ENCODE measurements around the gene SYNGAP1.

SYNGAP1 gene

DNA sequence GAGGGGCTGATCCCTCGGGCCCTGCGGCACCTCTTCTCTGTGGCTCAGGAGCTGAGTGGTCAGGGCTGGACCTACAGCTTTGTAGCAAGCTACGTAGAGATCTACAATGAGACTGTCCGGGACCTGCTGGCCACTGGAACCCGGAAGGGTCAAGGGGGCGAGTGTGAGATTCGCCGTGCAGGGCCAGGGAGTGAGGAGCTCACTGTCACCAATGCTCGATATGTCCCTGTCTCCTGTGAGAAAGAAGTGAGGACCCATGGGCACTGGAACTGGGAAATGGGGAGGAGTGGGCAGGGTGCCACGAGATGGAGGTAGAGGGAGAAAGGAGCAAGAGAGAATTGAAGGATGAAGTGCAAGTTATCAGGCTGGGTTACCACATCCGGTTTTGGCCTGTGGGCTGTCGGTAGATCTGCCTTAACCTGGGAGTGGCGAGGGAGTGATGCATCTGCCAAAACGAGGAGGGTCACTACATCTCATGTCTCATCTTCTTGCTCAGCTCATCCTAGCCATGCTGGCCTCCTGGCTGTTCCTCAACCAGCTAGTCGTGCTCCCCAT, 14.4 kb upstream of the SYNGAP1 start:
- ATAC-seq = no peak

DNA sequence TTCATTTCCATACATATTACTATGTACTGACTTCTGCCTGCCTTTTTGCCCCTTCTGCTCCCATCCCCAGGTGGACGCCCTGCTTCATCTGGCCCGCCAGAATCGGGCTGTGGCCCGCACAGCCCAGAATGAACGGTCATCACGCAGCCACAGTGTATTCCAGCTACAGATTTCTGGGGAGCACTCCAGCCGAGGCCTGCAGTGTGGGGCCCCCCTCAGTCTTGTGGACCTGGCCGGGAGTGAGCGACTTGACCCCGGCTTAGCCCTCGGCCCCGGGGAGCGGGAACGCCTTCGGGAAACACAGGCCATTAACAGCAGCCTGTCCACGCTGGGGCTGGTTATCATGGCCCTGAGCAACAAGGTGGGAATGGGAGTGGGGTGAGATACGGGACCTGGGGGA, 13.7 kb upstream of the SYNGAP1 start:
- no peak for ATAC-seq

DNA sequence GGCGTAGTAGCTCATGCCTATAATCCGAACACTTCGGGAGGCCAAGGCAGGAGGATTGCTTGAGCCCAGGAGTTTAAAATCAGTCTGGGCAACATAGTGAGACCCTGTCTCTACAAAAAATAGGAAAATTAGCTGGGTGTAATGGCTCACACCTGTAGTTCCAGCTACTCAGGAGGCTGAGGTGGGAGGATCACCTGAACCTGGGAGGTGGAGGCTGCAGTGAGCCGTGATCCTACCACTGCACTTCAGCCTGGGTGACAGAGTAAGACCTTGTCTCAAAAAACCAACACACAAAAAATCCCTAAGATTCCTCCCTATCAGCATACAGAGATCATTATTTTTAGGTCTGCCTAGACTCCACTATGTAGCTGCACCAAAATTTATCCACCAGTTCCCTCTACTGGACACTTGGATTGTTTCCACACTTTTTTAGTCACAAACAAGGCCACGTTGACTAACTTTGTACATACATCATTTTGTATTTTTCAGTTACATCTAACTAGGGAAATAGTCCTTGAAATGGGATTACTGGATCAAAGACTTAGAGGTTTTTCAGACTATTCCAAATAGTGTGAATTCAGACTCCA, 12.6 kb upstream of the SYNGAP1 start:
- no peak for ATAC-seq

DNA sequence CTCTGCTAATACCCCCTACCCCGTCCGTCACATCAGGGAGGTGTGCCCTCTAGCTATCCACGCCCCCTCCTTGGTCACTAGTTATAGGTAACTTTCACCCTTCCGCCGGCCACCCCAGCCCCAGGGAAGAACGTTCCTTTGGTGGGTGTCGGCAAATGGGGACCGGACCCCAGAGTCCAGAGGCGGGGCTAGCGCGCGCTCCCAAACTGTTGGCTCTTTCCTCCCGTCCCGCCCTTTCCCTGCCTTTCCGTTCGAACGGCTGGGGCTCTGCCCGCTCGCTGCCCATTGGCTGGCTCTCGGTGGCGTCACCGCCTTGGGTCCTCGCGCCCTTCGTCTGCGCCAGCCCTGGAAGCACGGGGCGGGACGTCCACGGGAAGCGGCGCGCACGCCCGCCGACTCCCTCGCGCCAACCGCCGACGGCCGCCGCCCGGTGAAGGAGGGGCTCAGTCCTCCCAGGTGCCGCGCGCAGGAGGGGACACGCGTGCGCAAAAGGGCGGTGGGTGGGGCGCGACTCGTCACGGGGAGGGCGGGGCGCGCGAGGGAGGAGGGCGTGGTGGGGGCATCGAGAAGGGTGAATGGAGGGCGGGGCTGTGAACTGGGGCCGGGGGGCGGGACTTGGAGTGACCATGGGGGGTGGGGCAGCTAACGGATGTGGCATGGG, 9.7 kb upstream of the SYNGAP1 start:
- peak; percentile 90 to 93 for ATAC-seq

DNA sequence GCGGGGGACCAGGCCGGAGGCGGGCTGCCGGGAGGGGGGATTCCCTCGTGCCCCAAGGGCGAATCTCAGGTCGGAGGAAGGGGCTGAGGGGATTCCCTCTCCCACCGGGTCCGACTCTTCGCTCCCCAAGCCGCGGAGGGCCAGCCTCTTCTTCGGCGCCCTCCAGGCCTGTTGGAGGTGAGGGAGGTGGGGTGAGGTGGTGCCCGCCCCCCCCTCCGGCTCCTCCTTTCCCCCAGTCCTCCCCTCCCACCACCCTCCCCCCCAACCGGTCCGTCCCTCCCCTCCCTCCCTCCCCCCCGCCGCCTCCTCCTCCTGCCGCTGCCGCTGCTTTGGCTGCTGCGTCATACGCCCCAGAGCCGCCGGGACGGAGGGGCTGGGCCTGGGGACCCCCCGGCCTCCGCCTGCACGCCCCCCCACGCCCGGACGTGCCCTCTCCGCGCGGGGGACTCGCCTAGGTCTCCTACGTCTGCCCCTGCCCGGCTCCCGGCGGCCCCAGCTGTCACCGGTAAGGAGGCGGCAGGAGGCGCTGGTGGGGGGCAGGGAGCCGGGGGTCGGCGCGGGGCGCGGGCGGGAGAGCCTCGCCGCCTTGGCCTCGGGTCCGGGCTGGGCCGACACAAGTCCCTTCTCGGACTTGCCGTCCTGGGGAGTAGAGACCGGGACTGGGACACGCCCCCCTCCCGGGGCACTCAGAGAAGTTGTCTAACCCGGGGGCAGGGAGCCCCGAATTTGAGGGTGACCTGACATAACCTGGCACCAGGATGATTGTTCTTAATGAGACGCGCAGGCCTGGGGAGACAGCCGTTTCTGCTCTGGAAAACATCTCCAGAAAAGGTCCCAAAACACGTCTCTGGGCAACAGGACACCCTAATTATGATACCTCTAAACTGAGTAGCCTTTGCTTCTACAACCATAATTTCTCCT, 8.9 kb upstream of the SYNGAP1 start, which contains the start of gene PHF1:
PHF1 (plus strand) TSS at position 304 of the 921 bp plus-strand sequence. CDS start 1,250 bp downstream, outside the sequence.
- peak; percentile 46 to 55 for ATAC-seq

DNA sequence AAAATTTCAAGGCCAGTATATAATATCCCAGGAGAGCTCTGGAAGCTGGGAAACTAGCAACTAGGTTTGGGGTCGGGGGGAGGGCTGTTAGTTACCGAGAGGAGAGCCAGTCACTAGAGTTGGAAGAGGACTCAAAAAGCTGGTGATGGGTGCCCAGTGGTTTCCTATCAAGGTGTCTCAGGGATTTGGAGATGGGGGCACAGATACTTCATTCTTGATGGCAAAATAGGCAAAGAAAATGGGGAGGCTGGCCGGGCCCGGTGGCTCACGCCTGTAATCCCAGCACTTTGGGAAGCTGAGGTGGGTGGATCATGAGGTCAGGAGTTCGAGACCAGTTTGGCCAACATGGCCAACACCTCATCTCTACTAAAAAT, 8.2 kb upstream of the SYNGAP1 start:
- no peak for ATAC-seq

DNA sequence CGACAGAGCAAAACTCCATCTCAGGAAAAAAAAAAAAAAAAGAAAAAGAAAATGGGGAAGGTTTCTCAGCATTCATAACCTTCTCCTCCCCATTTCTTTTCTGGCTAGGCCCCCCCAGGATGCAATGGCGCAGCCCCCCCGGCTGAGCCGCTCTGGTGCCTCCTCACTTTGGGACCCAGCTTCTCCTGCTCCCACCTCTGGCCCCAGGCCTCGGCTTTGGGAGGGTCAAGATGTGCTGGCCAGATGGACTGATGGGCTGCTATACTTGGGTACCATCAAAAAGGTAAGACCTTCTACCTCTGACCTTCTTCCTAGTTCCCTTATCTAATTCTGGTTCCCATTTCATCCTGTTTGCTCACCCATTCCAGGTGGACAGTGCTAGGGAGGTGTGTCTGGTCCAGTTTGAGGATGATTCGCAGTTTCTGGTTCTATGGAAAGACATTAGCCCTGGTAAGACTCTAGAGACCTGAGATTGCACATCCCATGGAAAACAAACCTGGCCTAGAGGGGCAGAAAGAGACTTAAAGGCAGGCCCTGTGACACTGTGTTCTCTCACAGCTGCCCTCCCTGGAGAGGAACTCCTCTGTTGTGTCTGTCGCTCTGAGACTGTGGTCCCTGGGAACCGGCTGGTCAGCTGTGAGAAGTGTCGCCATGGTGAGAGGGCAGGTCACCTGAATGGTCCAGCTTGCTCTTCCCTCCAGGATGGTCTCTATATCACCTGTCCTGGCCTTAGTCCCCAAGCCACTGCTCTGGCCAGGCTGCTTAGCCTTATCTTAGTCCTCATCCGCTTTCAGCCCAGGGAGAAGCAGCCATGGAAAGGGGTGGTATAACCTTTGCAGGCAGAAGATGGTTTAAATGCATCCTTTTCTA, 7.5 kb upstream of the SYNGAP1 start:
- ATAC-seq = no peak

DNA sequence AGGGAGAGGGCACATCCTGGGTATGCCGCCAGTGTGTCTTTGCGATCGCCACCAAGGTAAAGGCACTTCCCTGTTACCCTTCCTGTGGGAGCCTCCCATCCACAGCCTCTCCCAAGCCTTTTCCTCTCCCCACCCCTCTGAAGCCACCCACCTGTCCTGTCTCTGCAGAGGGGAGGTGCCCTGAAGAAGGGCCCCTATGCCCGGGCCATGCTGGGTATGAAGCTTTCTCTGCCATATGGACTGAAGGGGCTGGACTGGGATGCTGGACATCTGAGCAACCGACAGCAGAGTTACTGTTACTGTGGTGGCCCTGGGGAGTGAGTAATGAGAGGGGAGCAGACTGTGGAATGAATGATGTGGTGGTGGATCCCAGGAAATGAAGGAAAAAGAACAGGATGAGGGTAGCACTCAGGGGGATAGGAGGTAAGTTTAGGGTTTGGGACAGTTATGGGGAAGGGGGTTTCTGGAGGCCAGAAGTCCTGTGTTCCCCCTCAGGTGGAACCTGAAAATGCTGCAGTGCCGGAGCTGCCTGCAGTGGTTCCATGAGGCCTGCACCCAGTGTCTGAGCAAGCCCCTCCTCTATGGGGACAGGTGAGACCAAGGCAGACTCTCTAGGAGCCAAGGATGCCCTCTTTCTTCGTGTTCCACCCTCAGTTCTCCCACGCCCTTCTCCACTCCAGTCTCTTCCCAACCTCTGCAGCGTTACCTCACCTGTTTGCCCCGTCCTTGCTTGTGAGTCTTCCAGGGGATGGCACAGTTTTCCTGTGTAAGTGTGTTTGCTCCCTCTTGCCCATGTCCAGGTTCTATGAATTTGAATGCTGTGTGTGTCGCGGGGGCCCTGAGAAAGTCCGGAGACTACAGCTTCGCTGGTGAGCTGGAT, 6.4 kb upstream of the SYNGAP1 start:
- no peak for ATAC-seq

DNA sequence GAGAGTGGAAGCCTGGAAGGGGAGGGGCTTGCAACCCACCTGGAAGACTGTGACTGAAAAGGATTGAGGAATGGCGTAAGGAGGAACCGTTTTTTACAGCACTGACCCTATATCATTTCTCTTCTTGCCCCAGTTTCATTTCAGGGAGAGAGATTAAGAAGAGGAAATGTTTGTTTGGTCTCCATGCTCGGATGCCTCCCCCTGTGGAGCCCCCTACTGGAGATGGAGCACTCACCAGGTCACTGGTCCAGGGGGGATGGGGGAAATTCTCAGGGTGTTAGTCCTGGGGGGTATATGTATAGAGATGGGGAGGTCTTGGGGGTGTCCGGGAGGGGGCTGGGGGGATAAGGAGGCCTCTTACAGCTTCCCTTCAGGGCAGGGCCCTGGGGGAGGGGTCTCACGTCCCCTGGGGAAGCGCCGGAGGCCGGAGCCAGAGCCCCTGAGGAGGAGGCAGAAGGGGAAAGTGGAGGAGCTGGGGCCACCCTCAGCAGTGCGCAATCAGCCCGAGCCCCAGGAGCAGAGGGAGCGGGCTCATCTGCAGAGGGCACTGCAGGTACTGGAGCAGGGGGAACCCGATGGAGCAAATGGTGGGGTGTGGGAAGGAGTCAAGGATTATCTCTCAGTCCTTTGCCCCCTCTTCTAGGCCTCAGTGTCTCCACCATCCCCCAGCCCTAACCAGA, 5.1 kb upstream of the SYNGAP1 start:
- ATAC-seq = no peak

DNA sequence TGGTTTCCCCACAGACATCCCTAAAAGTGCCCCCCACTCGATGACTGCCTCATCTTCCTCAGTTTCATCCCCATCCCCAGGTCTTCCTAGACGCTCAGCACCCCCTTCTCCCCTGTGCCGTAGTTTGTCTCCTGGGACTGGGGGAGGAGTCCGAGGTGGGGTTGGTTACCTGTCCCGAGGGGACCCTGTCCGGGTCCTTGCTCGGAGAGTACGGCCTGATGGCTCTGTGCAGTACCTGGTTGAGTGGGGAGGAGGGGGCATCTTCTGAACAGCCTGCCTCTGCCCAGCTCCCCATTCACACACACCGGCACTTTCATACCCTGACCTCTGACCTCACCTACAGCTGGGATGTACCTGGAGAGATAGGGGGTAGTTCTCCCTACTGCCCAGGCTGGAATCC, 4.0 kb upstream of the SYNGAP1 start:
- no peak for ATAC-seq

DNA sequence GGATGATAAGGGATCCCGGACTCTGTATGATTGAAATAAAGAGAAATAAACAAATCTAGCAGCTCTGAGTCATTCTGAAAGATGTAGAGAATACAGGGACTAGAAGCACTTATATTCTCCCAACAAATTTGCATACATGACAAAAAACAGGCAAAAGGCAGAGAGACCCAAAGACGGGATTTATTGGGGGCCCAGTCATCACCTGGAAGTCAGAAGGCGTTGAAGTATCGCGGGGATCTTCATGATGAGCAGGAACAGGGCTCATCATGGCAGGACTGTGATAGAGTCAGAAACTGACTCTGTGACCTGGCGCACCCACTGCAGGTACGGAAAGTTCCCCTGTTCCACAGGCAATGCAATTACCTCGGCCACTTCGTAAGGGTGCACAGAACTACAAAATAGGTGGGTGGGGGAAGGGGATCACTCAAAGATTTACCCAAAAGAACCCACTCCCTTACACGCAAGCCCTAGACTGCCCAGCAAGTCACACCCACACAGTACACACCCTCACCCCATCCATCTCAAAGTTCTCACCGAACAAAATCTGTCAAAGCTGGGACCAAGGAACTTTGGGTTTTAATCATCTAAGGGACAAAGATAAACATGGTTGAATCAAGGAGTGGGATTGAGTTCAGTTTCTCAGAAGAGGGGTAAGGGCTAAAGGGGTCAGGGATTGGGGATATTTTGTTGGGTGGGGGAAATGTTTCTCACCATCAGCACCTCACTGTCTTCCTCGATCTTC, 3.3 kb upstream of the SYNGAP1 start:
- peak; percentile 1 to 12 for ATAC-seq

DNA sequence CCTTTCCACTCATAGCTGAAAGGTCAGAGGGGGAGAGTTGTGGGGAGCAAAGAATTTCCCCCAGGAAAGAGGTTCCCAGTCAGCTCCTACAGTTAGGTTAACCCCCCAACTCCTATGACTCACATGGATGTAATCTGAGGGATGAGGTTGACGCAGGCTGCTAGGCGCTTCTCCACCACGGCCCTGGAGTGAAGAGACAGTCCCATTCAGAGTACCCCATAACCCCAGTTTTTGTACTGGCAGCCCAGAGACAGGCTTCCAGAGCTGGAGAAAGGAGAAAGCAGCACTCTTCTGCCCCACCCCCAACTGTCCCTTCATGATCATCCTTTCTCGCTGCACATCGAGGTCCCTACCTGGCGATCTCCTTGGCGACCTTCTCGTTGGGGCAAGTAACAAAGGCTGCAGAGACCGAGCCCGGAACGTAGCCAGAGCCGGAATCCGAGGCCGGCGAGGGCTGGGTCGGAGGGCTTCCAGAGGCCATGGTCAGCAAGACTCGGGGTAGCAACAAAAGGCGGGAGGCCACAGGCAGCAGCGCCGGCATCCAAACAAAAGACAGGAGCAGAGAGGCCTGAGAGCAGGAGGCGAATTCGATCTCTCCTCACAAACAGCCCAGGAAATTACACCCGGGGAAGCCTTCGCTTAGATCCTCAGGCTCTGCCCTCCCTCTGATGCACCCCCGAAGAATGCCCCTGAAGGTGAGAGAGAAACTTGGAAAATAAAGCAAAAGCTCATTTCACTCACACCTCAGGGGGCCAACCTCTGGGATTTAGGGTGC, 2.5 kb upstream of the SYNGAP1 start:
- ATAC-seq = no peak

DNA sequence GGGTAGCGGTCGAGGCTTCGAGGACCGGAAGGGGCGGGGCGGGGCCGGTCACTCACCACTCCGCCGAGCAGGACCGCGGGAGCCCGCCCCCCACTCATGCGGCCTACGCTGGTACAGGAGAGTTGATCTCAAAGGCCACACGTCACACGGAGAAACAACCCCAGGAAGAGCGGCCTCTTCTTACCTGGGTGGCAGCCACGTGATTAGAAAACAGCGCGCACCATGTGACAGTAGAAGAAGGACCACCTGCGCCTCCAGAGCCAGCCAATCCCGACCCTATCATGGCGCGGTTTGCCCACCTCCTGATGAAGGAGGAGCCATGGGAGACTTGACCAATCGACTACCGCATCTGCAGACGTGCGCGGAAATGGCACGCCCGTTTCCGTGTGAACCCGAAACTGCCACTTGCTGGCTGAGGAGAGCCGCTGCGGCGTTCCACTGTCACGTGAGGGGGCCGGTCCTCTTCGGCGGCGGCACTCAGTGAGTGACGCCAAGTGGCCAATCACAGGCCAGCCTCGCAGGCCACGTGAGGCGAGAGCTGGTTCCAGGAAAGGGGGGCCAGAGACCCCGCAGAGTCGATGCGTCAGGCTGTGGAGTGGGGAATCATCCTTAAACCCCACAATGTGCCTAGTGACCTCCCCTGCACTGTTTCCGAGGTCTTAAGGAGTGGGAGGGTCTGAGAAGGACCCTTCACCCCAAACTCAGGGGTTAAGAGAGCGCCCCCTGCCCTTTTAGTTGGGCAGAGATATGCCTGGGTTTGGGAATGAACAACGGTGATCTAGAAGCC, 1.8 kb upstream of the SYNGAP1 start, which contains the start of gene CUTA:
CUTA (minus strand) TSS at position 205 of the 787 bp plus-strand sequence; CDS start at position 98, 107 bp downstream.
- ATAC-seq = peak; percentile 86 to 91

DNA sequence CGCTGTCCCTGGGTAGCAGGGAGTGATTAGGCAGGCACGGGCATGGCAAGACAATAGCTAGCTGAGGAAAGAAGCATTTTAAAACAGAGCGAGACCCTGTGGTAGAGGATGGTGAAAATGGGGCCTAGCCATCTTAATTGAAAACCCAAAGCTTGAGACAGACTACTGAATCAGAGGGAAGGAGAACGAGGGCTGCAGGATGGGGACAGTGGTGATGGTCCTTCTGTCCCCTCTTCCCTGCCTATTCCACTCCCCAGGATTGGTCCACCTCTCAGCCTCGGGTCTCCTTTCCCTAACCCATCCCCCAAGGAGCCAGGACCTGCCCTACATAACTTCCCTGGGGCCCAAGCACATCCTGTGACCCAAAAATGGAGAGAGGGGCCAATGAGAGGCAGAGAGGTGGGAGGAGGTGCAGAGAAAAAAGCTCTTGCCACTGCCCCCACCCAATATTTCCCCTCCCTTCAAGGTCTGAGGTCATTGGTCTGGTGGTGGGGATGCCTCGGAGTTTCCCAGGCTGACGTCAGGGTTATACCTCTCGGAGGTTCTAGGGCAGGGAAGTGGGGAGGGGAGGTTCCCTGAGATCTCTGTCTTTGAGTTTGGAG, 1.1 kb upstream of the SYNGAP1 start:
- no peak for ATAC-seq

DNA sequence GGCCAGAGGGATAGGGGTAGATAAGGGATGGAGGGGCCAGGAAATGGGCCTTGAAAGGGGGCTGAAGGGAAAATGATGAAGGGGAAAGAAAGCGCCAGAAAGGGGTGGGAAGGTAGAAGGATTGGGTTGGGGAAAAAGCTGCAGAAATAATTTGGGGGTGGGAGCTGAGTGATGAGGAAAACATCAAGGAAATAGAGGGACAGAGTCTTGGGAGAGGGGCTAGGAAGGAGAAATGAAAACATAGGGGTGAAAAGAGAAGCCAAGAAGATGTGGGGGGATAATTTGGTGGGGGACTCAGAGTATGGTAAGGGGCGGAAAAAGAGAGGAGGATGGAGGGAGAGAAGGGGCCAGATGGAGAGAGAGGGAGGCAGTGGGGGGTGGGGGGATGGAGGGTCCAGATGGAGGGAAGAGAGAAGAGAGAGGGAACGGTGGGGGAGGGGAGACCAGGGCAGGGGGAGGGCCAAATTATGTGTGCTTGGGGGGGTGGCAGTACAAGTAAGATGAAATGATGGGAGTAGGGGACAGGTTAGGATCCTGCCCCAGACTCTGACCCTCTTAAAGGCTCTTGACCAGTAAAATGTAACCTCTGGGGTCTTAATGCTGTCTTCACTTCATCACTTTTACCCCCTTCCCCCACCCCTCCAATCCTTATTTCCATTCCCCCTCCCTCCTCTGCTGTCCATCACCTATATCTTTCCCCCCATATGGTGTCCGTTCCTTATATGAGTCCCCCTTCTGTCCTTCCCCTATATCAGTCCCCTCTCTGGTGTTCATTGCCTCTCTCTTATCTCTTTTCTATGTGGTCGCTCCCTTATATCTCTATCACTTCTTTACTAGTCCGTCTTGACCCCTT, 852 bp downstream of the SYNGAP1 start:
- no peak for ATAC-seq

DNA sequence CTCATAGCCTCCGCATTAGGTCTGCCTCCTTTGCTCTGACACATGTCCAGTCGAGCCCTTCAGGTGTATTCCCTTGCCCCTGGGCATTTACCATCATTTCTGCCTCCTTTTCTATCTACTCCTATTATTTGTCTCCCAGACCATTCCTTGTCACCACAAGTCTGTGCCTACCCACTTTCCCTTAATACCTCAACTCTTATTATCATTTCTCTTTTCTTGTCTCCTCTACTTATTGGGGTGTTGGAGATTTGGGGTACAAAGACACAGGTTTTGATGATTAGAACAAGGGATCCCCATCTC, 1.4 kb downstream of the SYNGAP1 start:
- no peak for ATAC-seq

DNA sequence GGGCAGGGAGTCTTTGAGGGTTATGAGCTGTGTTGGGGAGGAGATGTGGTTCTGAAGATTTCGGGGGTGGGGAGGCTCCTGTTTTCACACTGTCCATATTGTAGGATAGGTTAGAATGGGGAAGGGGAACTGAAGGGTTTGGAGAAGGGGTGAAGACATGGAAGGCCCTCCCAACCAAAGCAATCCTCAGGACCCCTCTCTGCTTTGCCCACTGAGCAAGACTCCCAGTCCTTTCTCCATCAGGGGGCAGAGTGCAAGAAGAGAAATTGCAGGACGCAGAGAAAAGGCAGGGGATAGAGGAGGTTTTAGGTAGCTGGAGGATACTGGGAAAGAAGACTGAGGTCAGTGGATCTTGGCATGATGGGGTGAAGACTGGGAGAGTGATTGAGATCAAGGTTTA, 3.9 kb downstream of the SYNGAP1 start:
- no peak for ATAC-seq

Measured in activated CD4-positive, CD25-positive, alpha-beta regulatory T cell treated with anti-CD3 and anti-CD28 coated beads, Interleukin-2, amount 50 U/mL, for 24 hours (primary cell).